Adrenal gland (tissue), 5 donors: ENCODE measurements around the gene LTF.
"Not testable (repeated sequence)": the region's sequence is repeated elsewhere in the genome, so short reads cannot be mapped to it uniquely, and the experiment has no call there.

Source experiments
- POLR2A ChIP-seq, 2 donors: fragments of 450-650 bp; IDR thresholded peaks; one replicate each; pipeline ENCODE4 v1.6.1; 2017; ENCODE audit warnings: antibody characterized with exemption in 2 of 2, mild to moderate bottlenecking in 2 of 2, moderate library complexity in 1 of 2
- TF ChIP-seq, protein P1 (sequence below), 6 experiments: fragments of 450-650 bp in 4 of 6; fragments of 200-600 bp in 2 of 6; sonication (generic) in 1 of 6; IDR thresholded peaks; 1 replicate in 5 of 6; 2 replicates in 1 of 6; pipeline versions ENCODE4 v1.5.1 to v1.8.0; 2016 to 2021; ENCODE audit warnings: antibody characterized with exemption in 6 of 6, mild to moderate bottlenecking in 2 of 6, moderate library complexity in 1 of 6
- donor health status: DM: no; HTN: no; CAD: no.

DNA sequence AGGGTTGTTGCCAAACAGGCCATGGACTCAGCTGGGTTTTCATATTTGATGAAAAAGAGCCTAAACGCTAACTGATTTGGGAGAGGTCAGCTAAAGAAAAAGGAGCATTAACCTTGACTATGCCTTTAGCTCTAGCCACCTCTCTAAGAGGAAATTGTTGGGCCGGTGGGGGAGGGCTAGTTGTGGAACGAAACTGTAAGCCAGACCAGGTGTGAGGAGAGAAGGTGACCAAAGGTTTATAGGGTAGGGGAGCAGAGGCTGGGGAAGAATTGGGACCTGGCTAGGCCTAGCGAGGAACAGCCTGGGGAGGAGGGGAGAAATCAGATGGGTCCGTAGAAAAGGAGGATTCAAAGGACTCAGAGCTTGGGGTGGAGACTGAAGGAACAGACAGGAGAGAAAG lies 73.2 kb downstream of the LTF start:
- not testable (repeated sequence) for TF ChIP-seq POLR2A (IDR thresholded peaks at IDR 0.05)
- TF ChIP-seq, protein P1, sequence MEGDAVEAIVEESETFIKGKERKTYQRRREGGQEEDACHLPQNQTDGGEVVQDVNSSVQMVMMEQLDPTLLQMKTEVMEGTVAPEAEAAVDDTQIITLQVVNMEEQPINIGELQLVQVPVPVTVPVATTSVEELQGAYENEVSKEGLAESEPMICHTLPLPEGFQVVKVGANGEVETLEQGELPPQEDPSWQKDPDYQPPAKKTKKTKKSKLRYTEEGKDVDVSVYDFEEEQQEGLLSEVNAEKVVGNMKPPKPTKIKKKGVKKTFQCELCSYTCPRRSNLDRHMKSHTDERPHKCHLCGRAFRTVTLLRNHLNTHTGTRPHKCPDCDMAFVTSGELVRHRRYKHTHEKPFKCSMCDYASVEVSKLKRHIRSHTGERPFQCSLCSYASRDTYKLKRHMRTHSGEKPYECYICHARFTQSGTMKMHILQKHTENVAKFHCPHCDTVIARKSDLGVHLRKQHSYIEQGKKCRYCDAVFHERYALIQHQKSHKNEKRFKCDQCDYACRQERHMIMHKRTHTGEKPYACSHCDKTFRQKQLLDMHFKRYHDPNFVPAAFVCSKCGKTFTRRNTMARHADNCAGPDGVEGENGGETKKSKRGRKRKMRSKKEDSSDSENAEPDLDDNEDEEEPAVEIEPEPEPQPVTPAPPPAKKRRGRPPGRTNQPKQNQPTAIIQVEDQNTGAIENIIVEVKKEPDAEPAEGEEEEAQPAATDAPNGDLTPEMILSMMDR (IDR thresholded peaks at IDR 0.05) = not testable (repeated sequence)
